Progenitor cell of endocrine pancreas (in vitro differentiated cells): ENCODE results near the gene EDNRA. TPM values are rescaled to one million over a fixed set of nuclear protein-coding genes. Genes with fewer than 3 reads are reported as not detected.
A peak's percentile ranks its signal among the peaks of the same experiment; 100 is the strongest.

Experiments used
- DNase-seq: peaks from one replicate; pipeline ENCODE4 v3.0.0; 2021; ENCODE audit warnings: low spot score; ENCODE audit not compliant: unreplicated experiment
- H3K27ac Mint-ChIP-seq: 2 replicates; pipeline ENCODE4 v1.8.0; 2021; ENCODE audit warnings: mild to moderate bottlenecking, moderate library complexity, mixed read lengths
- H3K27me3 Mint-ChIP-seq: 2 replicates; pipeline ENCODE4 v1.8.0; 2021; ENCODE audit warnings: mixed read lengths
- H3K36me3 Mint-ChIP-seq: 2 replicates; pipeline ENCODE4 v1.8.0; 2022; ENCODE audit warnings: mixed read lengths; ENCODE audit not compliant: insufficient read depth
- H3K4me1 Mint-ChIP-seq: 2 replicates; pipeline ENCODE4 v1.8.0; 2021; ENCODE audit warnings: low read depth, mixed read lengths
- H3K4me3 Mint-ChIP-seq: 2 replicates; pipeline ENCODE4 v1.8.0; 2021; ENCODE audit warnings: low read depth, mild to moderate bottlenecking, moderate library complexity, mixed read lengths
- H3K9me3 Mint-ChIP-seq: 2 replicates; pipeline ENCODE4 v1.8.0; 2021; ENCODE audit warnings: low read depth, mixed read lengths
- CTCF ChIP-seq: fragments of 200-600 bp; sonication (generic); IDR thresholded peaks from one replicate; pipeline ENCODE4 v1.5.0; 2021; ENCODE audit warnings: antibody characterized with exemption, mild to moderate bottlenecking; ENCODE audit not compliant: unreplicated experiment
- total RNA-seq: library from RNA; stranded (reverse); gene quantifications from 2 replicates; pipeline ENCODE4 v1.2.1, GENCODE V29; 2021

Gene EDNRA
- total RNA-seq, 1 donor from 2014 or later: 12.2 TPM

DNA sequence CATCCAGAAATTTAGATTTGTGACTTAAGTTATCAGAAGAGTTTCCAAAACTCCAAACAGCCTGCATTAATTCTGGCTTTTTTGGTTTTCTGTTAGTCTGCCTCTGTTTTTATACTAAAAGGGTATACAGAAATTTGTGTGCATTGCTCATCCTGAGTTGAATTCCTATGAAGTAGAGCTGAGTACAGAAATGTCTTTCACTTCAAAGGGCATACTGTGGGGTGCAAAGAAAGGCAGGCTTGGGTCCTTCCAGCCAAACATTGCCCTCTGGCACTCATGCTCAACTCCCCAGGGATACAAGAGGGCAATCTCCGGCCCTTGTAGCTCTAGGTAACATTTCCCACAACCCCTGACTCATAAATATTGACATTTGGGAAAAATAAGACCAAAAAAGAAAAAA is 108.7 kb downstream of the EDNRA start:
- TF ChIP-seq CTCF: no peak
- H3K27ac Mint-ChIP-seq: no peak overlapping the region
- no peaks in the 10 kb centered on the region for H3K9me3 Mint-ChIP-seq

GRCh38 chr4:147590249-147590920 is 109.5 kb downstream of the EDNRA start:
- DNase-seq: peak; percentile 44
- no peaks in the 10 kb centered on the region for H3K9me3 Mint-ChIP-seq
- no peaks in the 10 kb centered on the region for H3K27me3 Mint-ChIP-seq
- H3K27ac Mint-ChIP-seq: no peak overlapping the region
- no peaks in the 10 kb centered on the region for H3K36me3 Mint-ChIP-seq
- peak; percentile 88 for TF ChIP-seq CTCF
- H3K4me3 Mint-ChIP-seq: no peak overlapping the region
- H3K4me1 Mint-ChIP-seq: peaks cover 8% of the 10 kb centered on the region

More for the DNA sequence above, 108.7 kb downstream of the EDNRA start:
- Mint-ChIP-seq H3K4me3 (no peak overlapping the region), H3K4me1 (peaks cover 8% of the 10 kb centered on the region), H3K36me3 (no peaks in the 10 kb centered on the region), H3K27me3 (no peaks in the 10 kb centered on the region)
- DNase-seq: no peak

GRCh38 chr4:147591106-147591505 is 110.2 kb downstream of the EDNRA start:
- Mint-ChIP-seq H3K27ac (no peak overlapping the region), H3K27me3 (no peaks in the 10 kb centered on the region), H3K9me3 (no peaks in the 10 kb centered on the region), H3K4me1 (peaks cover 8% of the 10 kb centered on the region), H3K4me3 (no peak overlapping the region), H3K36me3 (no peaks in the 10 kb centered on the region)
- DNase-seq: no peak
- TF ChIP-seq CTCF: no peak

DNA sequence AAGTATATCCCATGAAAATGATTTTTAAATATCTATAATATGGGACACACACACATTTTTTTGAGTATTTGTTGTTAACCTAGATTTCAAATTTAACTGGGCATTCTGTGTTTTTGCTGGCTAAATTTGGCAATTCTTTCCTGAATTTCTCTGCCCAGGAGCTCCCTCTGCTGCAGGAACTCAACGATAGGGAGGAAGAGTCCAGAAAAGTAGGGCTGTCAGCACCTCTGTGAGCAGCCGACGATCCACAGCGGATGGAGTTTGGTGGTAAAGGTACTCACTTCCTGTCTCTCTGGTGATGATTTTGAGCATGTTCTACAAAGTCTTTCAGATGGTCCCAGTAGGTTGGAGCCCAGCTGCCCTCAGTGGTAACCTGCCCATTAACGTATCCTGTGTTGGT is 113.2 kb downstream of the EDNRA start:
- H3K36me3 Mint-ChIP-seq: no peaks in the 10 kb centered on the region
- H3K4me3 Mint-ChIP-seq: no peak overlapping the region
- H3K27me3 Mint-ChIP-seq: no peaks in the 10 kb centered on the region
- DNase-seq: no peak
- TF ChIP-seq CTCF: no peak
- no peaks in the 10 kb centered on the region for H3K9me3 Mint-ChIP-seq
- peaks cover 14% of the 10 kb centered on the region for H3K4me1 Mint-ChIP-seq
- no peak overlapping the region for H3K27ac Mint-ChIP-seq

Other genes with a start within 250 kb of the EDNRA start
- gene TMEM184C, start 136.3 kb downstream of the EDNRA start, total RNA-seq: 45.9 and 49.8 TPM in 2 replicates
- 13.0 and 13.5 TPM in 2 replicates for gene PRMT9, start 203.1 kb downstream of the EDNRA start, total RNA-seq